Pulmonary artery endothelial cell (primary cell): ENCODE results near the gene NSUN2. TPM values are rescaled to one million over a fixed set of nuclear protein-coding genes. Genes with fewer than 3 reads are reported as not detected.

ENCODE experiments used
- DNase-seq: peaks from one replicate; pipeline ENCODE4 v3.0.0-alpha.2; 2011; ENCODE audit warnings: low read depth, low spot score
- total RNA-seq: library from RNA; depleted of rRNA; stranded (reverse); fragments of >200 nt; gene quantifications from 2 replicates; pipeline ENCODE4 v1.2.3, GENCODE V29; 2014

NSUN2 gene
- total RNA-seq, 1 donor from 2014 or later = 81.8 TPM

DNA sequence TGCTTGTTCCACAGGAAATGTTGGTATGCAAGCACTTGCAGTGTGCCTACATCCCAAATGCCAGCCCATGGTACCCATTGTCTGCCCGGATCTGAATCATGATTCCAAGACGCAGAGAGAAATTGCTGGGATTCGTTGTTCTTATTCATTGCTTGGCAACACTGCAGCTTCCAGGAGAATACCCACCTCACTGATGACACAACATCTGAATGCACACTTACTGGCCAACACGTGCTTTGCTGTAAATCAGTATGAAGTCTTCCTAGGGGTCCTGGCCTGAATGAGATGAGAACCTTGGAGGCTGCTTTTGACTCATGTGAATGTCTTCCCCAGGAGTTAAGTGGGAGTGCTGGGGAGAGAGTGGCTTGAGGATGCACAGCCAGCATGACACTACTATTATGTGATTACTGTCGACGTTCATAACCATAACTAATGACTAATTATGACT is 12.0 kb upstream of the NSUN2 start:
- no peak for DNase-seq

DNA sequence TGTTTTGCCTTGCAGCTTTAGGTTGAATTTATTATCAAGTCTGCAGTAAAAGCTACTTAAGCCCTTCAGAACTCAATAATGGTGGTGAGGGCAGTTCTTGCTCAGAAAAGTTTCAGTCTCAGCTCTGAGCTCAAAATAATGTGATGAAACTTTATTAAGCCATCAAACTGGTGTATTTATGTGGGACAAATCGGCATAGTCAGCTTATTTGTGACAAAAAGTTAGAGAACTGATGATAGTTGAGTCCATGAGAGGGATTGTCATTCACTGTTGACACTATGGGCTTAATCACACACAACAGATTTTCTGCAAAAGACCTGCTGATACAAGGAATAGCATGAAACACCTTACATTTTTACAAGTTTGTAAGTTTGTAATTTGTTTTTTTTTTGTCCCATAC is 9.8 kb upstream of the NSUN2 start:
- no peak for DNase-seq

DNA sequence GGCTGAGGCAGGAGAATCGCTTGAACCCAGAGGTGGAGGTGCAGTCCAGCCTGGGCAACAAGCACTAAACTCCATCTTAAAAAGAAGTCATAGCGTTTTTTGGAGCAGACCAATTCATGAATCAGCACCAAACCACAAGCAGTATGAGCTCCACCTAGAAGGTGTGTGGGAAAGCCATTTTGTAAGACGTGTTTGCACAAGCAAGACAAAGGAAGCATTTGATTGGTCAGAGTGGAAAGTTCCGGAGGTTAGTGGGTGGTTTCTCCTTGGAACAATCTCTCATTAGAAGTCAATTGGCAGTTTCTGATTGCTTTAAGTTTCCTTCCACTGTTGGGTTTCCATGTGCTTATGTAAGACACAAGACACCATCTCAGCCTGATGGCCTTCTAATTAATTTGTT is 5.4 kb upstream of the NSUN2 start:
- DNase-seq = no peak

DNA sequence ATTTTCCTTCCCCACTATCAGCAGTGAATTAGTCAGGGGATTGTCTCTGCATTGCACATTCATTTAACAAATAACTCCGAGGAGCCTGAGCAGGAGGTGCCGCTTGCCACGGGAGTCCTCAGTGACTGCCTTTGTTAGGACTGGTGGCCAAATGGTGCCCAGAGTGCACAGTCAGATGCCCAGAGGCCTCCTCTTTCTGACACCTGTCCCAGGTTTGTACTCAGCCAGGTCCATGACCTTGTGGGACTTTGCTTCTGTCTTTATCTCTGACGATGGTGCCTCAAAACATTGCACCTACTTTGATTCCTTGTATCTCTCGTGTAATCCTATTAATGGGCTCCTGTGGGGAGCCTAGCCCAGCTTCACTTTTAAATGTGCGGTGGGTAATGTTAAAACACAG is 4.7 kb upstream of the NSUN2 start:
- DNase-seq = no peak

DNA sequence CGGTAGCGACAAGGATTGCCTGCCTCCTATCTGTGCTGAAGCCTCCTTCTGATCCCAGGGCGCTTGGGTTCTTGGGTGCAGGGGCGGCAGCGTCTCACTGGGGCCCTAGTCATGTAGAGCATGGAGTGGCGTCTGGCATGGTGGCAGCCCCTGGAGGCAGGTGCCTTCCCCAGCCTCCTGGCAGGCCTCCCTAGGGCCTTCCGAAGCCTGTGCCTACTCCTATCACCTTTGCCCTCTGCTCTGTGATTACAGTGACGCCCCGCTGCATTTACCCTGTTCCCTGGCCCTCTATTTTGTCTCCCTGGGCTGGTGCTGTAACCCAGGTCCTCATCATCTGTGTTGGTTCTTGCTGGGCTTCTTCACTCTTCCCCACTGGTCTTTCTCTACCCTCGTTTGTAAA is 4.2 kb upstream of the NSUN2 start:
- no peak for DNase-seq

DNA sequence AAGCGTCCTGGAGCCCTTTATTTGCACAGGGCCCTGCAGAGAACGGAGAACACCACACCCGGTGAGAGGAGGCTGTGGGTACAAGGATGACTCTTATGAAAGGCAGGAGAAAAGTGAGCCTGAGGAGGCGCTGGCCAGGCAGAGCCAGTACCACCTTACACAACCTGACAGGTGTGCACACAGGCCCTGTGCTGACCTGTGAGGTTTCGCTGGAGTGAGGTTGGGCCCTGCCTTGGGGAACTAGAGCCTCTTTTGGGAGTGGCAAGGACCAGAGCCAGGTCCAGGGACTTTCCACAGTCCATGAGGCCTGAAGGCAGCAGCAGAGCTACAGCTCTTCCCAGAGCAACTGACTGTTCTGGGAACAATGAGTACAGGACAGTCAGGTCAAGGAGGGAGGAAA is 3.4 kb upstream of the NSUN2 start:
- no peak for DNase-seq

DNA sequence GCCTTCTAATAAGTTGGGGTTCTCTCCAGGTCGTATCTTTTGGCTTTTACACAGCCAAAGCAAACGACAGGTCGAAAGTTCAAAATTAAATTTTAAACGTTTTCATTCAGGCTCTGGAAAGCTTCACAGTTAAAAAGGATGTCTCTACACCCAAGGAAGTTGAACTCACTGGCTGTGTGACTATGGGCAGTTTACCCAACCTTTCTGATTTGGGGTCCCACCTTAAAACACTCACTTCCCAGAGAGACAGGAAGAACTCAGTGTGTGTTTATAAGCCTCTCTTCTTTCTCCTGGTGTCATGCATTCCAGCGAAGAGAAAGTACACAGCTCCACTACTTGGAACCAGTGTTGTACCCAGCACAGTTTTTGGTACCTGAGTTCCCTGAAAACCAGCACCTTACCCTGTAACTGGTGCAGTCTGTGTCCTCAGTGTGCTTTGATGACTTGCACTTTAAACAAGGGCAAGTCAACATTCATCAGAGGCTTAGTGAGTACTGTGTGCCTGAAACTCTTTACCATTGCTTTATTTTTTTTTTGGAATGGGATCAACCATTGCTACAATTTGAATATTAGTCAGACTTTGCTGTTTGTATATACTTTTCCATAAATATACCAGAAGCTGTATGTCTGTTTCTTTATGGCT is 2.1 kb upstream of the NSUN2 start:
- no peak for DNase-seq

DNA sequence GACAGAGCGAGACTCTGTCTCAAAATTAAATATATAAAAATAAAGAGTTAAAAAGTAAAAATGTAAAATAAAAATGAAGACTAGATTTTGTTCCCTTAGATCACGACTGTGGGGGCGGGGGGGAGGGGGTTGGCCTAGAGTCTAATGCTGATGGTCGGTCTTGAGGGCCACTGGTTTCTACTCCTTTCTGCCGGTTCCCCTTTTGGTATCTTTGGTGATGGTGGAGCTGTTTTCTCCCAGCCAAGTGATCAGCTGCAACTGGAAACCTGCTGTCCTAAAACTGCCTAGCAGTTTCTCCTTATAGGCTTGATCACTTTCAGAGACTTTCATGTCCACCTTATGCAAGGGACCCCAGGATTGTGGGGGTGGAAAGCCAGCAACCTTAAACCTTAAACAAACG is 1.5 kb upstream of the NSUN2 start:
- DNase-seq = no peak

DNA sequence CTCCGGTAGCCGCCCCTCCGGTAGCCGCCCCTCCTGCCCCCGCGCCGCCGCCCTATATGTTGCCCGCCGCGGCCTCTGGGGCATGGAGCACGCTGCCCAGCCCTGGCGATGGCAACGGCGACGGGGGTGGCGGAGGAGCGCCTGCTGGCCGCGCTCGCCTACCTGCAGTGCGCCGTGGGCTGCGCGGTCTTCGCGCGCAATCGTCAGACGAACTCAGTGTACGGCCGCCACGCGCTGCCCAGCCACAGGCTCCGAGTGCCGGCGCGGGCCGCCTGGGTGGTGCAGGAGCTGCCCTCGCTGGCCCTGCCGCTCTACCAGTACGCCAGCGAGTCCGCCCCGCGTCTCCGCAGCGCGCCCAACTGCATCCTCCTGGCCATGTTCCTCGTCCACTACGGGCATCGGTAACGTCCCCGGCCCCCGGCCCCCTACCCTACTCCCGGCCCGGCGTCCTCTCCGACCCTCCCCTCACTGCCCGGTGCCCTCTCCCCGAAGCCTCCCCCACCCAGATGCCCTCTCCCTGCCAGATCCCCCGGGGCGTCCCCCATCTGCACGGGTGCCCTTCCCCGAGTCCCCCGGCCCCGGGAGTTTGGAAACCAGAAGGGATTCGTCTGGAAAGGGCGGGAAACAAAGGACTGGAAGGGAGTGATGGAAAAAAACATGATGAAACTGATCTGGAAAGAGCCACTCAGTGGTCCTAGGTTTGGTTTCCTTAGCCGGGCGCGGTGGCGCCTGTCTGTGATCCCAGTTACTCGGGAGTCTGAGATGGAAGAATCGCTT is 813 bp upstream of the NSUN2 start:
- no peak for DNase-seq

DNA sequence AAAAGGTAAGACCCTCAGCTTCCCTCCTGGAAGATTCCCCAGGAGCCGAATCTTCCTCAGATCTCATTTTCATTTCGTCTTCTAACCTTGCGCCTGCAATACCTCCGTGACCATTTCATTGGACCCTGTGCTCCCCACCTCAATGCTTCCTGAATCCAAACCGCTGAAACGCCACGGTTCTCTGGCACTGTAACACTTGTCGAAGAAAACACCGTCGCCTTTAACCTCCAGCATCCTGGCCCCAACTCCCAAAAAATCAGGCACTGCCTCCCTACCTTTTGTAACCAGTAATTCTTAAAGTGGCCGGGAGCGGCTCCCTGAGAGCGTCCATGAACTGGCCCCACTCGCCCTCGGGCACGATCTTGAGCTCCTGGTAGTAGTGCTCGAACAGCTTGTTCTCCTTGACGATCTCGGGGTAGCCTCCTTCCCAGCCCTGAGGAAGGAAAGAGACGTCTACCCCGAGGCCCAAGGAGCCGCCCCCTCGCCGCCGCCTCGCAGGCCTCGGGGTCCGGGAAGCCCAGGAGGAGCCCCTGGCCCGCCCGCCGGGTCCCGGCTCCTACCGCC is 438 bp downstream of the NSUN2 start:
- no peak for DNase-seq

DNA sequence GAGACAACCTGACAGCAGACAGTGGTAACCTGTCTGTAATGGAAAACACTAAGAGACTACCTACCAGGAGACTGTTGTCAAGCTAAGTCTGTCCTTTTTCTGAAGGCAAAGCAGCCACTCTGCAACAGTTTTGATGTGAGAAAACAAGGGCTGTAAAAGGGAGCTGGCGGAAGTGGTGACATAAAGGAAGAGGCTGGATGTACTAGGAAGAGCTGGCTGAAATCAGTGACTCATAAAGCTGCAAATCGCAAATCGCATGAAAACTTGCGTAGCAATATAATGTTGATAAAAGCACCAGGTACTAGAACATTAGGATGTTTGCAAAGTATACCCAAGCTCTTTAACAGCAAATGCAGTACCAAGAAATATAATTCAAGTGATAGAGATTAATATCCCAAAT is 1.4 kb downstream of the NSUN2 start:
- no peak for DNase-seq

DNA sequence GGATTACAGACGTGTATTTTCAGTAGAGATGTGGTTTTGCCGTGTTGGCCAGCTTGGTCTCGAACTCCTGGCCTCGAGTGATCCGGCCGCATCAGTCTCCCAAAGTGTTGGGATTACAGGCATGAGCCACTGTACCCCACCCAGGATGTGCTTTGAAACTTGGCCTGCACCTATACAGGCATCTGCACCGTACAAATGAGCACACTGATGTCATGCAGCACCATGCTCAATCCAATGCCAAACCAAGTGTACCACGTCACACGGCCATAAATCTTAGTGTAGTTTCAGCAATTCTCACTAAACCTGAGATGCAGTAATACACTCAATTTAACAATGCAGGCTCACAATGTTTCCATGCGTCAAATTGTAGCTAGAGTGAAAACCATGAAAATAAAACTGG is 6.3 kb downstream of the NSUN2 start:
- DNase-seq = no peak

DNA sequence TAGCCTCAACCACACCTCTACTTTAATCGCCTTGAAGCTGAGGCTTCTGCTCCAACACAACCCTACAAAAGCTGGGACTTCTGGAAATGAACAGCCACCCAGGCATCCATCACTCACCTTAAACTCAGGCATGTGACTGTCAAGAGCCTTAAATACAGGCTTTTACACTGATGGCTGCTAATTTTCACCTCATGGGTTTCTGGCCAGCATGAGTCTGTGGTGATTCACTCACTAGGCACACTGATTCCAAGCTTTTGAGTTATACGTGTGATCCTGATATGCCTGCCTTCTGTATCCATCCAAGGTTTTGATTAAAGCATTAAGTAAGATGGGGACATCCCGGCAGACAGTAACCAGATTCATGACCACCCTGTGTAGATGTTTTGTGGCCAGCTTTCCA is 8.9 kb downstream of the NSUN2 start:
- DNase-seq = no peak

DNA sequence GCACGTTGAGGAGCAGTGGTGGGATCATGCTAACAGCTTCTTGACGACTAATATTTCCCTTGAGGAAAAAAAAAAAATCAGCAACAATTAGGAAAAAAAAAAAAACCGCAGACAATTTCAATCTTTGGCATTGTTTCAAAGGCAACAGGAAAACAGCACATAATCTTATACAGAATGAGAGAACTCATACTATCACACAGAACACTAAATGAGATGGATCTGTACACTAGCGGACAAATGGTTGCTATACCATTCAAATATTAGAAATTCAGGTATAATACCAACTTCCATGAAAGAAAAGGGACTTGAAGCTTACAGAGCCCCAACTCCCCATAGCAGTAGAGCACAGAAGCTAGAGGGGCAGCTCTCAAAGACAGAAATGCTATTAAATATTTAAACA is 9.6 kb downstream of the NSUN2 start:
- DNase-seq = no peak

DNA sequence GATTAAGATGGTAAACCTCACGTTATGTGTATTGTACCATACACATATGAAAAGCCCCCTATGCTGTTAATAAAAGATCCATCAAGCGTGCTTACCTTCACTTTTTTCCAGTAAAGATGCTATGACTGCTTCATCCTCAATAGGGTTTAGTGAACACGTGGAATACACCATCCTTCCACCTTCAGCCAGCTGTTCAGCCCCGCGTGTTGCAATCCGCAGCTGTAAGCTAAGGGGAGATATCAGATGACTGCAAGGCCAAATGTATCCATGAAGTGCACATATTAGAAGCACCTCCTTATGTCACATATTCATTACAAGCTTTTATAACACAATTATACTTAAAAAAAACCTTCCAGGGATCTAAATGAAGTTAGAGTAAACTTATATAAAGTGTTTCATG is 16.2 kb downstream of the NSUN2 start:
- DNase-seq = no peak

DNA sequence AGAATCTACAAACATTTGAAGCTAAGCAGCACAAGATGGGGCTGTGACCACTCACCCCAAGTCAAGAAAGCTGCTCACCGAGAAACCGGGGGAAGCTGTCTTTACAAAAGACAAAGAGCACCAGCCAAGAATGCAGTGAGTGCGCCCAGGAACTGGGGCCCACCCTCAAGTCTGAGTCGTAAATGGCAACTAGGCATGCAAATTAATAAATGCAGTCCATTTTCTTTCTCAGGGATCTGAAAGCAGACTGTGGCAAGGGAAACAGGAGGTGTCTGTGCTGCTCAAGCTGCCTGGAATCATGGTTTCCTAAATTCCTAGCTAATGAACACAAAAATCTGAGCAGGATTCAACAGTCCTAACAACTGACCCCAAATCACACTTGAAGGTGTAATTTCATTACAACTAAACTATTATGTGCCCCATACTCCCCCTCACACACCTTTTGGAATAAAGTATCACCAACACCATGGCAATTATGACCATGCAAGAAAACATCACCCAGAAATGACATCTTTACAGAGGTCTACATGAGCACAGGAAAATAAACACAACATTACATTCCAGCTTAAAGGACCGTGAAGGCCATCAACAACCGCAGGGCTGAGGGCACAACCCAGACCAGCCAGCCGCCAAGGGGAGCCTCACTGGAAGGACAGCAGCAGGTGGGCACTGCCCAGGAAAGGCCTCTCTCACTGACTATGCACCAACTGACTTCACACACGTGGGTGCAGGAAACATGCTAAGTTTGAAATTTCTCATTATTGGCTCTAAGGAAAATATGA is 17.6 kb downstream of the NSUN2 start:
- no peak for DNase-seq

DNA sequence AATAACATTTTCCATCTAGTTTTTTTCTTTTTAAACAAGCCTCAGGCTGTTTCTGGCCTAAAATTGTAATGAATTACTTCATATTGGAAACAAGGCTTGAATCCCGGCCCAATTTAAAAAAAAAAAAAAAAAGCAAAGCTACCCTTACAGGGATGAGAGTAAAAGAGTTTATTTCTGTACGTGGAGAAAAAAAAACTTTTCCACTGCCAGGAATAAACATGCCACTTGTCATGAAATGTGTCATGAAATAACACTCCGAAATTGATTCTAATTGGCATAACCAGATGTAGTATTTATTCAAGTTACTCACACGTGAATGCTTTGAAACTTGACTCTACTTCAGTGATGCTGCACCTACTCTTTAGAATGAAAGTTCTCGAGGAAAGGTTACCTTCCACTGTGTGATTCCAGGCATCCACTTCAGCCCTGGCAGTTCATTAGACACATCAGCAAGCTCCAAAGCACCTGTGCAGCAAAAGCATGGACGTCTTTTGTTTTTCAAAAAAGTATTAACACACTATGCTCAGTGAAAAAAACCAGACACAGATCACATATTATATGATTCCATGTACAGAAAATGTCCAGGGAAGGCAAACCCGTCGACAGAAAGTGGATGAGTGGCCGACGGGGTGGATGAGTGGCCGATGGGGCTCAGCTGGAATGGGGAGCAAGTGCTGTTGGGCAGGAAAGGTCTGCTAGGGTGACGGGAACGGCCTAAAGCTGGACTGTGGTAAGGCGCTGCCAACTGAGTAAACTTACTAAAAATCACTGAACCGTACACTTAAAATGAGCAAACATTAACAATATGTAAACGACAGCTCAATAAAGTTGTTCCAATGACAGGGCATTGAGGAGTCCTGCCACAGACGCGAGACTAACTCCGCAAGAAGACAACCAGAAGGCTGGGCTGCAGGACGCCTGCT is 21.2 kb downstream of the NSUN2 start:
- no peak for DNase-seq

DNA sequence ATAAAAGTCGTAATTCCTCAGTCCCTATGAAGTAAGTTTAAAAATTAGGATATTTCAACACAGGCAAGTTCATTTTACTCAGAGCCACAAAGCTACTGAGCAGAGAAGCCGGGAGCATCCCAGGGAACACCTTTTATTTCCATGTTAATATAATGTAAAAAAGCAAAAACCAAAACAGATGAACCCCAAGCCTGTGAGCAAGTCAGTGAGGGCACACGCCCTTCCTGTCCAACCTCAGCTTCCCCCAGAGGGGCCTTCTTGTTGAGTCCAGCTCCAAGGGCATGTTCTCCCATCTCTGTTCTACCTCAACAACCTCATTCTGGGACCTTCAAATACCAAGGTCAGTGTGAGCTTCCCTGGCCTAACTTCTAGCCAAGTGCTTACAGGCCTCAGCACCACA is 24.8 kb downstream of the NSUN2 start:
- no peak for DNase-seq

DNA sequence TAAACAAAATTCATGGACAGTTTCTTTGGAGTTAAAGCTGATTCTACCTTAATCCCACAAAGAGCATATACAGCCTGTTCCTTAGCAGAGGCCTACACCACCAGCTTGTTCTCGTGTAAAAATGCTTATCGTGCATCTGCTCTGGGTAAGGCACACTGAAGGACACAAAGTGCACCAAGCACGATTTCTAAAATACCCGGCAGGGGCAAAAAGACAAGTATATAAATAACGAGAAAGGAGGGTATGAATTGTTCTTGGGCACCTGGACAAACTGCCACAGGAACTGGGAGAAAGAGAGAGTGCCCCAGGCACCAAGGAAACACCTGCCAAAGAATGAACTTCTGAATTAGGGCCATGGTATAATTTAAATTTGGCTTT is 25.3 kb downstream of the NSUN2 start:
- DNase-seq = no peak

DNA sequence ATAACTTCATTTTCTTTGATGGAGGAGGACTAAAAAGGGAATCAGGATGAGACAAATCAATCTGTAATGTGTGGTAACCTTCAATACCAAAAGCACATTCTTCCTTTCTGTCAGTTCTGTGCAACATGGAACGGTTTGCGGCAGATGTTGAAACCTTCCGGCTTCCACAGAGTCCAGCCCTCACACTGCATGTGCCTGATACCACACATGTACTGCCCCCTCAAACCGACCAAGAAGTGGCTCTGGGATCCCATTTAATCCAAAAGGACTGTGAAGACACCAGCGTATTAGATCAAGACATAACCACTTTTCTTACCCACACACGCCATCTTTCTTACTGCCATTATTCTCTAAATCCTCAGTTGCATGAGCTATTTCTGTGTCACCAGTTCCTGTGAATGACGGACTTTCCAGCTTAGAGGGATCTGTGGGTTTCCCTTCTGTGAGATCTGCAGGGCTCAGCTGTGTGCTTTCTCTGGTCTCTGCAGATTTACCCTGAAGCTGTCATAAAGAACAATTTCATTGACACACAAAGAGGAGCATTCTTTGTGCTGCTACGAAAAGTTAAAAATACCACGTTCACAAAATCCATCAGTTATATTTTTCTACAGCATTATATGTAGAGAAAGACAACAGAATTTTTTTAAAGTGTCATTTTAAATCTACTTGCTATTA is 25.8 kb downstream of the NSUN2 start:
- no peak for DNase-seq

DNA sequence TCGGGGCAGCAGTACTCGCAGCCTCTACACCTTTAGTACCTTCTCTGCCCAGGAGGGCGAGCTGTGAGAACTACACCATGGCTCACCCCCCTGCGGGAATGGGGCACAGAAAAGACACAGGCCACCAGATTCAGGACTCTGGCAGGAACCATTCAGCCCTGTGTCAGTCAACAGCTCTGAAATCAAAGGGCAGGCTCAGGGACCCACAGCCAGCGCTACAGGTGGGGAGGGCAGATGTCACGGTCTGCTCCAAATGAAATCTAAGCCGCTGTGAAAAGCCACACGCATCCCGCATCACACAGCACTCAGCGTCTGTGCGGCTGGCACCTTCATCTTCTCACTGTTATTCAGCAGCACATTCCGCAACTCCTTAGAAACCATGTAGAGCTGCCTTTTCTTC is 27.9 kb downstream of the NSUN2 start:
- DNase-seq = no peak
